Stomach (tissue), 4 donors: ENCODE data around the gene OR14A16.

Experiments
- EP300 ChIP-seq: sonication (generic); formaldehyde crosslinking; IDR thresholded peaks from one replicate; pipeline ENCODE4 v1.6.1; 2017; ENCODE audit warnings: antibody characterized with exemption
- POLR2A ChIP-seq, 4 donors: fragments of 450-650 bp; IDR thresholded peaks; one replicate each; pipeline ENCODE4 v1.6.1; 2016; ENCODE audit warnings: antibody characterized with exemption in 4 of 4, control low read depth in 2 of 4, mild to moderate bottlenecking in 1 of 4, moderate library complexity in 1 of 4
- TF ChIP-seq, protein P1 (sequence below), 7 experiments: fragments of 450-650 bp in 4 of 7; fragments of 200-600 bp in 3 of 7; sonication (generic) in 3 of 7; IDR thresholded peaks; one replicate each; pipeline ENCODE4 v1.5.1; 2016 to 2019; ENCODE audit warnings: antibody characterized with exemption in 7 of 7, control low read depth in 2 of 7, mild to moderate bottlenecking in 1 of 7

DNA sequence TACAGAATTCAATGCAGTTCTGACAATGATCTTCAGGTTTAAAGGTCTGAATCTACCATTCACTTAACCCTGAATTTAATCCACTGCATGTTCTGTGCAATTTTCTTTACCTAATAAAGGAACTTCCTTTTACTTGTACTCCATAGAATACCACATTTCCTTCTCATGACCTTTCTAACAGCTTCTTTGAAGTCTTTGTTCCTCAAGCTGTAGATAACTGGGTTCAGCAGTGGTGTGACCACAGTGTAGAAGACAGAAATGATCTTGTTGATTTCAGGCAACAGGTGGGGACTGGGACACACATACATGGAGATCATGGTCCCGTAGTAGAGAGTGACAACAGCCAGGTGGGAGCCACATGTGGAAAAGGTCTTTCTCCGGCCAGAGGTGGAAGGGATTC lies 16.9 kb upstream of the OR14A16 start:
- TF ChIP-seq, protein P1, sequence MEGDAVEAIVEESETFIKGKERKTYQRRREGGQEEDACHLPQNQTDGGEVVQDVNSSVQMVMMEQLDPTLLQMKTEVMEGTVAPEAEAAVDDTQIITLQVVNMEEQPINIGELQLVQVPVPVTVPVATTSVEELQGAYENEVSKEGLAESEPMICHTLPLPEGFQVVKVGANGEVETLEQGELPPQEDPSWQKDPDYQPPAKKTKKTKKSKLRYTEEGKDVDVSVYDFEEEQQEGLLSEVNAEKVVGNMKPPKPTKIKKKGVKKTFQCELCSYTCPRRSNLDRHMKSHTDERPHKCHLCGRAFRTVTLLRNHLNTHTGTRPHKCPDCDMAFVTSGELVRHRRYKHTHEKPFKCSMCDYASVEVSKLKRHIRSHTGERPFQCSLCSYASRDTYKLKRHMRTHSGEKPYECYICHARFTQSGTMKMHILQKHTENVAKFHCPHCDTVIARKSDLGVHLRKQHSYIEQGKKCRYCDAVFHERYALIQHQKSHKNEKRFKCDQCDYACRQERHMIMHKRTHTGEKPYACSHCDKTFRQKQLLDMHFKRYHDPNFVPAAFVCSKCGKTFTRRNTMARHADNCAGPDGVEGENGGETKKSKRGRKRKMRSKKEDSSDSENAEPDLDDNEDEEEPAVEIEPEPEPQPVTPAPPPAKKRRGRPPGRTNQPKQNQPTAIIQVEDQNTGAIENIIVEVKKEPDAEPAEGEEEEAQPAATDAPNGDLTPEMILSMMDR (IDR thresholded peaks at IDR 0.05) = no peak
- TF ChIP-seq EP300 (no peak), POLR2A (IDR thresholded peaks at IDR 0.05) (no peak)
